PFSK-1 (cell line): Measurements from ENCODE around the gene ABCD1.

Experiments used
- POLR2AphosphoS5 ChIP-seq: IDR thresholded peaks from 2 replicates; pipeline ENCODE4 v1.6.1; 2012; ENCODE audit warnings: low read depth, mild to moderate bottlenecking, control low read depth, low read length, moderate library complexity
- REST ChIP-seq, 2 experiments: IDR thresholded peaks; 2 replicates each; pipeline versions ENCODE4 v1.6.1 to v1.8.0; 2011 to 2012; ENCODE audit warnings: low read depth in 2 of 2, low read length in 2 of 2, control low read depth in 1 of 2, inconsistent platforms in 1 of 2, mild to moderate bottlenecking in 1 of 2, moderate library complexity in 1 of 2; ENCODE audit not compliant: insufficient read depth in 1 of 2
- SIN3A ChIP-seq: IDR thresholded peaks from 2 replicates; pipeline ENCODE4 v1.6.1; 2012; ENCODE audit warnings: mild to moderate bottlenecking, low read length, moderate library complexity, borderline replicate concordance; ENCODE audit not compliant: insufficient read depth

GRCh38 chrX:153685156-153685536 lies 39.5 kb upstream of the ABCD1 start:
- TF ChIP-seq POLR2AphosphoS5 (no peak), SIN3A (no peak), REST (IDR thresholded peaks at IDR 0.05; ENCODE audit: insufficient read depth in 1 of 2, low read depth in 2 of 2, low read length in 2 of 2) (no peak)
